ENCODE measurements around the gene SERPINA9. TPM values are rescaled to one million over a fixed set of nuclear protein-coding genes. Genes with fewer than 3 reads are reported as not detected.
"Not testable (repeated sequence)": the region's sequence is repeated elsewhere in the genome, so short reads cannot be mapped to it uniquely, and the experiment has no call there.

Gene SERPINA9
- total RNA-seq, 1 donor from 2014 or later: 1.4 TPM

GRCh38 chr14:94427016-94427613 lies 48.9 kb downstream of the SERPINA9 start:
- no peak for DNase-seq (ENCODE audit: low spot score)

DNA sequence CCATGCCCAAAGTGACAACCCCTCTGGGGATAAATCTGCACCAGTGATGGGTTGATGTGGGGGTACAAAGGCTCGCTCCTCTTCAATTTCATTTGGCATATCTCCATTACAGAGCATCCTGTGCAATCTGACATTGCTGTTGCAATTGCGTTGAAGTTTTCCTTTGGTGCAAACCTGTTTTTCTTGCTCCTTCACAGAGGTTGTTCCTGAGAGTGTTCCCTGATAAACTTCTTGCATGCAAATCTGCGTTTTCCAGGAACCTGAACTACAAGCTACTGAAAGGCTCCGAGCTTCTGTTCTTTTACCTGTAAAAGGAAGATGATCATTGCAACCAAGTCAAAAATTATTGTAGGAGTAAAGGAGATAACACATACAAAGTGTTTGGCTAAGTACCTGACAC lies 49.5 kb downstream of the SERPINA9 start:
- DNase-seq (ENCODE audit: low spot score): peak; percentile 5

DNA sequence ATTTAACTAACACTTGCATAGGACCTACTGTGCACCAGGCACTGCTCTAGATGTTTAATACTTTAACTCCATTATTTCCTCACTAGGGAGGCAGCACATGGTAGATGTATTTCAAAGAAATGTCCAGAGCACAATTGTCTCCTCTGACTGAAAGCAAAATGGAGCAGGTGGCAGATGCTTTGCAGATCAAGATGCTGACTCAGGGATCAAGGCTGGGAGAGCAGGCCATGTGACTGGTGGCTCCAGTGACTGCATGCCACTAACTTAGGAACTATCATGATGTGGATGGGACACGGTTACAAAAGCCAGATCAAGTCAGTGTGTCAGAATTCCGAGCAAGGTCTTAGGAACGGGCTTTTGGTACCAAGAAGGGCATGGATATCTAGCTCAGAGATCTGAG lies 51.6 kb downstream of the SERPINA9 start:
- DNase-seq (ENCODE audit: low spot score): no peak

GRCh38 chr14:94423453-94424056 lies 52.4 kb downstream of the SERPINA9 start:
- DNase-seq (ENCODE audit: low spot score): peak; percentile 47

- DNase-seq (ENCODE audit: low spot score): no peak
Observed at GRCh38 chr14:94421316-94421715, 54.7 kb downstream of the SERPINA9 start.

- not testable (repeated sequence) for DNase-seq (ENCODE audit: low spot score)
Observed at GRCh38 chr14:94417497-94418205, 58.3 kb downstream of the SERPINA9 start.

Other genes with a start within 250 kb of the SERPINA9 start
- gene SERPINA10, start 182.9 kb downstream of the SERPINA9 start, total RNA-seq (ENCODE audit: insufficient read depth, low replicate concordance): 1.2 TPM
- gene SERPINA6, start 152.9 kb downstream of the SERPINA9 start, total RNA-seq (ENCODE audit: insufficient read depth, low replicate concordance): 2.4 TPM
- not detected for gene SERPINA2, start 109.5 kb downstream of the SERPINA9 start, total RNA-seq (ENCODE audit: insufficient read depth, low replicate concordance)
- gene SERPINA1, start 87.6 kb downstream of the SERPINA9 start, total RNA-seq (ENCODE audit: insufficient read depth, low replicate concordance): 15.6 TPM
- 1.7 TPM for gene SERPINA11, start 23.4 kb downstream of the SERPINA9 start, total RNA-seq (ENCODE audit: insufficient read depth, low replicate concordance)
- gene SERPINA12, start 33.3 kb upstream of the SERPINA9 start, total RNA-seq (ENCODE audit: insufficient read depth, low replicate concordance): not detected
- gene SERPINA4, start 85.2 kb upstream of the SERPINA9 start, total RNA-seq (ENCODE audit: insufficient read depth, low replicate concordance): not detected
- gene SERPINA5, start 105.2 kb upstream of the SERPINA9 start, total RNA-seq (ENCODE audit: insufficient read depth, low replicate concordance): 0.24 TPM
- gene SERPINA3, start 136.2 kb upstream of the SERPINA9 start, total RNA-seq (ENCODE audit: insufficient read depth, low replicate concordance): 13.2 TPM